ENCODE measurements around the gene SLC51A.

SLC51A gene

GRCh38 chr3:196216681-196217211 lies 412 bp downstream of the SLC51A start:
- DNase-seq (ENCODE audit: low spot score) = no peak

- DNase-seq (ENCODE audit: low spot score) = no peak
Measured at GRCh38 chr3:196217307-196218154, 1.2 kb downstream of the SLC51A start.

- DNase-seq (ENCODE audit: low spot score) = no peak
Measured at GRCh38 chr3:196218155-196218712, 1.9 kb downstream of the SLC51A start.

GRCh38 chr3:196219194-196219969 lies 3.0 kb downstream of the SLC51A start:
- DNase-seq (ENCODE audit: low spot score) = peak; percentile 88

GRCh38 chr3:196219970-196220311 lies 3.6 kb downstream of the SLC51A start:
- no peak for DNase-seq (ENCODE audit: low spot score)

- peak; percentile 56 for DNase-seq (ENCODE audit: low spot score)
Measured at GRCh38 chr3:196220587-196220986, 4.3 kb downstream of the SLC51A start.

GRCh38 chr3:196220991-196221390 lies 4.7 kb downstream of the SLC51A start:
- no peak for DNase-seq (ENCODE audit: low spot score)

GRCh38 chr3:196222876-196223595 lies 6.7 kb downstream of the SLC51A start:
- DNase-seq (ENCODE audit: low spot score) = no peak

- DNase-seq (ENCODE audit: low spot score) = no peak
Measured at GRCh38 chr3:196225086-196225485, 8.8 kb downstream of the SLC51A start.

GRCh38 chr3:196225763-196226364 lies 9.5 kb downstream of the SLC51A start:
- DNase-seq (ENCODE audit: low spot score) = no peak

GRCh38 chr3:196227121-196227561 lies 10.8 kb downstream of the SLC51A start:
- no peak for DNase-seq (ENCODE audit: low spot score)

GRCh38 chr3:196227629-196228493 lies 11.5 kb downstream of the SLC51A start:
- no peak for DNase-seq (ENCODE audit: low spot score)

GRCh38 chr3:196232154-196232881 lies 16.0 kb downstream of the SLC51A start:
- DNase-seq (ENCODE audit: low spot score) = no peak

- no peak for DNase-seq (ENCODE audit: low spot score)
Measured at GRCh38 chr3:196232882-196233251, 16.5 kb downstream of the SLC51A start.

GRCh38 chr3:196235452-196236122 lies 19.3 kb downstream of the SLC51A start:
- DNase-seq (ENCODE audit: low spot score) = no peak

- no peak for DNase-seq (ENCODE audit: low spot score)
Measured at GRCh38 chr3:196236223-196236622, 19.9 kb downstream of the SLC51A start.

- DNase-seq (ENCODE audit: low spot score) = no peak
Measured at GRCh38 chr3:196237203-196237602, 20.9 kb downstream of the SLC51A start.

- DNase-seq (ENCODE audit: low spot score) = no peak
Measured at GRCh38 chr3:196238612-196239560, 22.6 kb downstream of the SLC51A start.

Measured in Ammon's horn (tissue), 1 donor.